HG03442 (cell line): ENCODE measurements around the gene BTK.
"Not testable (repeated sequence)": the region's sequence is repeated elsewhere in the genome, so short reads cannot be mapped to it uniquely, and the experiment has no call there.

Experiments
- ATAC-seq: cut with Tn5 transposase; IDR thresholded peaks from one replicate; pipeline ENCODE4 v1.9.1; 2021; ENCODE audit warnings: mild to moderate bottlenecking, moderate library complexity; ENCODE audit not compliant: unreplicated experiment

The BTK gene

DNA sequence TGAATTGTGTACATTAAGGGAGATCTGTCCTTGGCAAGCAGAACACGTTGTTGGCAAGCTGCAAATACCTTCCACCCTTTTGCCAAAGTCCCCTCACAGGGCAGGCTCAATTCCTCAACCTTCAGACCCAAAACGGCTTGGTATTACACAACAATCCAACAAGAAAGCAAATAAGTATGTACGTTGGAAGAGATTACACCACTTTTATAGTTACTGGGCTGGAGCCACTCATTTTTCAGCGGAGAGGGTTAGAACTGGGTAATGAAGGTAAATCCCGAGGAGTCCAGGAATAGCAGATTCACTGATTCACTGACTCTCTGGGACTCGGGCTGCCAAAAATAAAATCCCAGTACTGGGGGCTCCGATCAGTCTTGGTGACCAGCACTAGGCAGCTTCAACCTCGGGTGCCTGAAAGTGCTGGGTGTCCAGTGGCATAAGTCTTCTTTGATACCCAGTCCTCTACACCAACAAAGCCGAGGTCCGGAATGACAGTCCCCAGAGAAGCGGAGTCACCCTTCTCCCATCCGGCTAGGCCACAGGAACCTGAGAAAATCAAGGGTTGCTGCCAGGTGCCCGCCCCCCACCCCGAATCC is 38.0 kb downstream of the BTK start:
- no peak for ATAC-seq

GRCh38 chrX:101337776-101338271 is 48.2 kb downstream of the BTK start:
- no peak for ATAC-seq

GRCh38 chrX:101334310-101334709 is 51.7 kb downstream of the BTK start:
- ATAC-seq = not testable (repeated sequence)

DNA sequence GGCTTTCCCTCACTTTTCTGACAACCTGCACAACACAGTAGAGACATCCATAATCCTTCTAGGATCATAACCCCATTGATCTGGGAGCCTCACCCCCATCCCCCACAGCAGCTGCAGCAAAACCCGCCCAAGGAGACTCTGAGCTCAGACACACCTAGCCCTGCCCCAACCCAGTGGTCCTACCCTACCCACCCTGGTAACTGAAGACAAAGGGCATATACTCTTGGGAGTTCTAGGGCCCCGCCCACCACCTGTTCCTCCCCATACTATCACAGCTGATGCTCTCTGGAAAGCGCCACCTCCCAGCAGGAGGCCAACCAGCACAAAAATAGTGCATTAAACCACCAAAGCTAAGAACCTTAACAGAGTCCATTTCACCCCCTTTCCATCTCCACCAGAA is 59.4 kb downstream of the BTK start:
- ATAC-seq = not testable (repeated sequence)

DNA sequence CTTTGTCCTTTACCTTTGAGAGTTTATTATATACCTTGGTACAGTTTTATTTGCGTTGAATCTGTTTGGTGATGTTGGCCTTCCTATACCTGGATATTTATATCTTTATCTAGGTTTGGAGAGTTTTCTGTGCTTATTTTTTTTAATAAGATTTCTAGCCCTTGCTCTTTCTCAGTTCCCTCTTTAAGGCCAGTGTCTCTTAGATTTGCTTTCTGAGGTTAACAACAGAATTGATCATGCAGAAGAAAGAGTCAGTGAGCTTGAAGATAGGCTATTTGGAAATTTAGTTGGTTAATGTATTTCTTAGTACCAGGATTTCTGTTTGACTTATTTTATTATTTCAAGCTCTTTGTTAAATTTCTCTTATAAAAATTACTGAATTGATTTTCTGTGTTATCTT is 82.2 kb downstream of the BTK start:
- no peak for ATAC-seq
